OCI-LY7 (cell line): ENCODE results near the gene ARHGEF17. TPM values are rescaled to one million over a fixed set of nuclear protein-coding genes. Genes with fewer than 3 reads are reported as not detected.

Experiments used
- BruUV-seq: library from RNA; stranded (reverse); fragments of 400-500 nt; replicated peaks from 2 replicates; lab custom pipeline; 2021; lab: Mats Ljungman, UMichigan
- CTCF ChIA-PET: fragments of 300-600 bp; sonication (Branson Sonifier 250); formaldehyde crosslinking; loops from one replicate; lab custom pipeline; 2022; ENCODE audit warnings: antibody characterized with exemption; ENCODE audit not compliant: unreplicated experiment; lab: Charles Lee
- POLR2A ChIA-PET: fragments of 300-600 bp; sonication (Branson Sonifier 250); formaldehyde crosslinking; loops from one replicate; lab custom pipeline; 2022; ENCODE audit warnings: antibody characterized with exemption; lab: Charles Lee
- DNase-seq: peaks from one replicate; pipeline ENCODE4 v3.0.0-alpha.2; 2015; ENCODE audit warnings: low spot score
- H2AFZ ChIP-seq: fragments of 200-600 bp; sonication (generic), shearing (Covaris generic); 2 replicates; pipeline ENCODE4 v1.6.1; 2014; ENCODE audit warnings: mild to moderate bottlenecking, antibody characterized with exemption, low read length, moderate library complexity
- H3K27ac ChIP-seq: fragments of 200-600 bp; sonication (generic); 2 replicates; pipeline ENCODE4 v1.5.1; 2014; ENCODE audit warnings: mixed run types, low read depth, mild to moderate bottlenecking, moderate library complexity, low read length, inconsistent platforms; ENCODE audit not compliant: poor library complexity, severe bottlenecking
- H3K36me3 ChIP-seq: fragments of 200-600 bp; sonication (generic); 2 replicates; pipeline ENCODE4 v1.6.1; 2014; ENCODE audit warnings: mild to moderate bottlenecking, antibody characterized with exemption, low read length, moderate library complexity, mixed read lengths; ENCODE audit not compliant: insufficient read depth
- H3K4me1 ChIP-seq: fragments of 200-600 bp; sonication (generic); 2 replicates; pipeline ENCODE4 v1.5.1; 2014; ENCODE audit warnings: mild to moderate bottlenecking, low read length; ENCODE audit not compliant: insufficient read depth, poor library complexity, severe bottlenecking
- H3K4me2 ChIP-seq: fragments of 200-600 bp; sonication (generic); 2 replicates; pipeline ENCODE4 v1.6.1; 2014; ENCODE audit warnings: mild to moderate bottlenecking, low read length
- H3K4me3 ChIP-seq: fragments of 200-600 bp; sonication (generic); 2 replicates; pipeline ENCODE4 v1.5.1; 2014; ENCODE audit warnings: mild to moderate bottlenecking, low read depth, low read length; ENCODE audit not compliant: poor library complexity, severe bottlenecking
- H3K79me2 ChIP-seq: fragments of 200-600 bp; sonication (generic); 2 replicates; pipeline ENCODE4 v1.6.1; 2016; ENCODE audit warnings: low read depth, mild to moderate bottlenecking, low read length, moderate library complexity, mixed read lengths; ENCODE audit not compliant: insufficient read depth
- H3K9me2 ChIP-seq: fragments of 200-600 bp; sonication (generic); 2 replicates; pipeline ENCODE4 v1.6.1; 2016; ENCODE audit warnings: mild to moderate bottlenecking, low read length, mixed read lengths; ENCODE audit not compliant: insufficient read depth
- H3K9me3 ChIP-seq: fragments of 200-600 bp; sonication (generic); 2 replicates; pipeline ENCODE4 v1.6.1; 2014; ENCODE audit warnings: mild to moderate bottlenecking, mixed run types, low read length, mixed read lengths
- H4K20me1 ChIP-seq: fragments of 200-600 bp; sonication (generic); 2 replicates; pipeline ENCODE4 v1.6.1; 2014; ENCODE audit warnings: mild to moderate bottlenecking, antibody characterized with exemption, low read length, moderate library complexity, mixed read lengths; ENCODE audit not compliant: insufficient read depth
- CTCF ChIP-seq: fragments of 200-600 bp; sonication (generic); conservative IDR thresholded peaks from 2 replicates; pipeline ENCODE4 v1.5.1; 2014; ENCODE audit warnings: mild to moderate bottlenecking, antibody characterized with exemption, low read length, moderate library complexity, mixed read lengths
- EZH2phosphoT487 ChIP-seq: fragments of 200-600 bp; sonication (generic); IDR thresholded peaks from 2 replicates; pipeline ENCODE4 v1.6.1; 2018; ENCODE audit warnings: low read depth, borderline replicate concordance, mild to moderate bottlenecking, mixed run types, antibody characterized with exemption, low read length, moderate library complexity, mixed read lengths
- intact Hi-C: fragments of 100-400 bp; cut with micrococcal nuclease; formaldehyde crosslinking; loops from one replicate; pipeline ENCODE4 v1.10.0; 2022; ENCODE audit not compliant: unreplicated experiment
- total RNA-seq, 2 experiments: library from RNA; depleted of rRNA in 1 of 2; stranded (reverse); fragments of >200 nt in 1 of 2; shearing (Covaris generic) in 1 of 2; gene quantifications; 2 replicates each; pipeline ENCODE4 v1.2.3, GENCODE V29; 2014 to 2022

The ARHGEF17 gene
- total RNA-seq, 2 experiments from 2014 or later, result 0.19 to 1.4 TPM

- Histone ChIP-seq H3K4me2 (peak overlapping the region; percentile 53), H3K4me3 (no peak overlapping the region), H3K79me2 (peaks cover 9% of the 10 kb centered on the region), H3K9me3 (no peaks in the 10 kb centered on the region), H3K4me1 (peaks cover 30% of the 10 kb centered on the region), H3K9me2 (no peaks in the 10 kb centered on the region), H4K20me1 (no peaks in the 10 kb centered on the region), H2AFZ (peak overlapping the region; percentile 36; the same call in 1 of the 2 replicates), H3K27ac (no peak overlapping the region), H3K36me3 (no peaks in the 10 kb centered on the region; the same call in 1 of the 2 replicates)
- DNase-seq, result peak; percentile 61
- intact Hi-C loops, result no loop called here
- CTCF ChIA-PET, result interaction anchor here (0.7 to 1.5 kb wide), 2 partner anchors 12 to 21 kb away, joined by 4 to 5 read pairs; no protein-coding TSS in a partner anchor
- no TSS peak for BruUV-seq
- TF ChIP-seq EZH2phosphoT487, result no peak
- TF ChIP-seq CTCF, result peak; percentile 68
- POLR2A ChIA-PET, result interaction anchor here (0.6 to 0.8 kb wide), 2 partner anchors 12 to 271 kb away, joined by 3 to 5 read pairs; no protein-coding TSS in a partner anchor
Observed at GRCh38 chr11:73372375-73372993, 64.4 kb downstream of the ARHGEF17 start.

- no peaks in the 10 kb centered on the region for H3K9me2 ChIP-seq
- no peak overlapping the region for H3K4me3 ChIP-seq
- no peak overlapping the region for H3K4me2 ChIP-seq
- ChIA-PET CTCF (interaction anchor here (1.2 to 2.2 kb wide), 2 partner anchors 9 to 79 kb away, joined by 3 to 7 read pairs; no protein-coding TSS in a partner anchor), POLR2A (no interaction called here)
- H3K9me3 ChIP-seq, result no peaks in the 10 kb centered on the region
- peaks cover 26% of the 10 kb centered on the region for H3K79me2 ChIP-seq
- peaks cover 41% of the 10 kb centered on the region for H3K4me1 ChIP-seq
- no peak for DNase-seq
- no TSS peak for BruUV-seq
- no peak overlapping the region for H3K27ac ChIP-seq
- H2AFZ ChIP-seq, result no peak overlapping the region
- H3K36me3 ChIP-seq, result peaks cover 8% of the 10 kb centered on the region; the same call in 1 of the 2 replicates
- TF ChIP-seq CTCF (no peak), EZH2phosphoT487 (no peak)
- intact Hi-C loops, result no loop called here
- H4K20me1 ChIP-seq, result peaks cover 16% of the 10 kb centered on the region
Observed at GRCh38 chr11:73374151-73374550, 66.1 kb downstream of the ARHGEF17 start.

GRCh38 chr11:73375830-73376159, 67.7 kb downstream of the ARHGEF17 start:
- peak overlapping the region; percentile 55 for H3K4me2 ChIP-seq
- no TSS peak for BruUV-seq
- POLR2A ChIA-PET, result no interaction called here
- H3K4me1 ChIP-seq, result peaks cover 58% of the 10 kb centered on the region
- intact Hi-C loops, result loop anchor here (1.0 to 2.0 kb wide), 2 partner anchors 10 to 17 kb away; no protein-coding TSS in a partner anchor
- no peak overlapping the region for H3K27ac ChIP-seq
- H3K36me3 ChIP-seq, result peaks cover 13% of the 10 kb centered on the region; the same call in 1 of the 2 replicates
- H4K20me1 ChIP-seq, result peaks cover 20% of the 10 kb centered on the region
- peak overlapping the region; percentile 76; the same call in 1 of the 2 replicates for H2AFZ ChIP-seq
- no peaks in the 10 kb centered on the region for H3K9me3 ChIP-seq
- no peaks in the 10 kb centered on the region for H3K9me2 ChIP-seq
- DNase-seq, result no peak
- peak overlapping the region; percentile 98 for H3K4me3 ChIP-seq
- TF ChIP-seq CTCF (no peak), EZH2phosphoT487 (no peak)
- CTCF ChIA-PET, result no interaction called here
- peaks cover 43% of the 10 kb centered on the region for H3K79me2 ChIP-seq
